ENCODE data around the gene ZNF385C.

ZNF385C gene

GRCh38 chr17:41977991-41978390 is 120.3 kb downstream of the ZNF385C start:
- no peak for DNase-seq

GRCh38 chr17:41976142-41976768 is 122.0 kb downstream of the ZNF385C start:
- no peak for DNase-seq
